ENCODE data around the gene CERS5.

The CERS5 gene

GRCh38 chr12:50184261-50184660, 17.1 kb upstream of the CERS5 start:
- Histone ChIP-seq H3K4me2 (ENCODE audit: low read length) (no peak overlapping the region), H3K9me3 (ENCODE audit: insufficient read depth, low read length) (no peaks in the 10 kb centered on the region), H3K4me1 (ENCODE audit: low read length) (no peaks in the 10 kb centered on the region), H3K27me3 (ENCODE audit: low read depth, low read length) (no peaks in the 10 kb centered on the region), H3K36me3 (replicated peaks; ENCODE audit: low read depth, low read length) (peaks cover 54% of the 10 kb centered on the region), H3K4me3 (ENCODE audit: low read length) (no peak overlapping the region), H3K79me2 (ENCODE audit: low read length) (no peaks in the 10 kb centered on the region), H4K20me1 (ENCODE audit: insufficient read depth, low read length) (peaks cover 11% of the 10 kb centered on the region), H3K27ac (ENCODE audit: low read length) (no peak overlapping the region), H2AFZ (ENCODE audit: low read depth, low read length) (no peak overlapping the region), H3K9ac (ENCODE audit: low read length) (no peak overlapping the region)
- no peak for TF ChIP-seq EZH2phosphoT487 (IDR thresholded peaks at IDR 0.05; ENCODE audit: low read depth)
- TF ChIP-seq CTCF (IDR thresholded peaks at IDR 0.05; ENCODE audit: low read depth, low read length) = no peak

- H3K4me2 ChIP-seq (ENCODE audit: low read length) = no peak overlapping the region
- no peak overlapping the region for H2AFZ ChIP-seq (ENCODE audit: low read depth, low read length)
- H3K9me3 ChIP-seq (ENCODE audit: insufficient read depth, low read length) = no peaks in the 10 kb centered on the region
- no peak overlapping the region for H3K9ac ChIP-seq (ENCODE audit: low read length)
- TF ChIP-seq EZH2phosphoT487 (IDR thresholded peaks at IDR 0.05; ENCODE audit: low read depth) = no peak
- no peak; the same call in 1 of the 2 replicates for TF ChIP-seq CTCF (IDR thresholded peaks at IDR 0.05; ENCODE audit: low read depth, low read length)
- H3K79me2 ChIP-seq (ENCODE audit: low read length) = no peaks in the 10 kb centered on the region
- H3K27me3 ChIP-seq (ENCODE audit: low read depth, low read length) = no peaks in the 10 kb centered on the region
- no peaks in the 10 kb centered on the region for H3K4me1 ChIP-seq (ENCODE audit: low read length)
- H3K27ac ChIP-seq (ENCODE audit: low read length) = no peak overlapping the region
- peaks cover 5% of the 10 kb centered on the region for H4K20me1 ChIP-seq (ENCODE audit: insufficient read depth, low read length)
- peaks cover 47% of the 10 kb centered on the region for H3K36me3 ChIP-seq (replicated peaks; ENCODE audit: low read depth, low read length)
- H3K4me3 ChIP-seq (ENCODE audit: low read length) = no peak overlapping the region
Observed at GRCh38 chr12:50182461-50182860, 15.3 kb upstream of the CERS5 start.

GRCh38 chr12:50181691-50182090, 14.5 kb upstream of the CERS5 start:
- no peaks in the 10 kb centered on the region for H3K9me3 ChIP-seq (ENCODE audit: insufficient read depth, low read length)
- peaks cover 52% of the 10 kb centered on the region for H3K36me3 ChIP-seq (replicated peaks; ENCODE audit: low read depth, low read length)
- no peaks in the 10 kb centered on the region for H3K79me2 ChIP-seq (ENCODE audit: low read length)
- H3K9ac ChIP-seq (ENCODE audit: low read length) = no peak overlapping the region
- no peak overlapping the region for H3K4me3 ChIP-seq (ENCODE audit: low read length)
- no peak for TF ChIP-seq EZH2phosphoT487 (IDR thresholded peaks at IDR 0.05; ENCODE audit: low read depth)
- H2AFZ ChIP-seq (ENCODE audit: low read depth, low read length) = no peak overlapping the region
- H3K4me1 ChIP-seq (ENCODE audit: low read length) = no peaks in the 10 kb centered on the region
- H3K4me2 ChIP-seq (ENCODE audit: low read length) = no peak overlapping the region
- no peaks in the 10 kb centered on the region for H3K27me3 ChIP-seq (ENCODE audit: low read depth, low read length)
- no peak overlapping the region for H3K27ac ChIP-seq (ENCODE audit: low read length)
- no peaks in the 10 kb centered on the region for H4K20me1 ChIP-seq (ENCODE audit: insufficient read depth, low read length)

- H3K9me3 ChIP-seq (ENCODE audit: insufficient read depth, low read length) = no peaks in the 10 kb centered on the region
- no peaks in the 10 kb centered on the region for H3K27me3 ChIP-seq (ENCODE audit: low read depth, low read length)
- H3K79me2 ChIP-seq (ENCODE audit: low read length) = no peaks in the 10 kb centered on the region
- H3K4me1 ChIP-seq (ENCODE audit: low read length) = no peaks in the 10 kb centered on the region
- no peak overlapping the region for H3K4me3 ChIP-seq (ENCODE audit: low read length)
- H2AFZ ChIP-seq (ENCODE audit: low read depth, low read length) = no peak overlapping the region
- H3K27ac ChIP-seq (ENCODE audit: low read length) = no peak overlapping the region
- no peak overlapping the region for H3K4me2 ChIP-seq (ENCODE audit: low read length)
- peaks cover 24% of the 10 kb centered on the region for H3K36me3 ChIP-seq (replicated peaks; ENCODE audit: low read depth, low read length)
- no peak for TF ChIP-seq EZH2phosphoT487 (IDR thresholded peaks at IDR 0.05; ENCODE audit: low read depth)
- TF ChIP-seq CTCF (IDR thresholded peaks at IDR 0.05; ENCODE audit: low read depth, low read length) = no peak
- no peak overlapping the region for H3K9ac ChIP-seq (ENCODE audit: low read length)
- H4K20me1 ChIP-seq (ENCODE audit: insufficient read depth, low read length) = no peaks in the 10 kb centered on the region
Observed at GRCh38 chr12:50175716-50176026, 8.5 kb upstream of the CERS5 start.

Measured in OCI-LY3 (cell line).